C4-2B (cell line): ENCODE results near the gene NOXA1.

ENCODE experiments used
- ZFX ChIP-seq: fragments of 450-650 bp; IDR thresholded peaks from 2 replicates; pipeline ENCODE4 v1.6.1; 2017
- TF ChIP-seq, protein P1 (sequence below): fragments of 450-650 bp; conservative IDR thresholded peaks from 2 replicates; pipeline ENCODE4 v1.5.1; 2017; ENCODE audit warnings: mild to moderate bottlenecking

DNA sequence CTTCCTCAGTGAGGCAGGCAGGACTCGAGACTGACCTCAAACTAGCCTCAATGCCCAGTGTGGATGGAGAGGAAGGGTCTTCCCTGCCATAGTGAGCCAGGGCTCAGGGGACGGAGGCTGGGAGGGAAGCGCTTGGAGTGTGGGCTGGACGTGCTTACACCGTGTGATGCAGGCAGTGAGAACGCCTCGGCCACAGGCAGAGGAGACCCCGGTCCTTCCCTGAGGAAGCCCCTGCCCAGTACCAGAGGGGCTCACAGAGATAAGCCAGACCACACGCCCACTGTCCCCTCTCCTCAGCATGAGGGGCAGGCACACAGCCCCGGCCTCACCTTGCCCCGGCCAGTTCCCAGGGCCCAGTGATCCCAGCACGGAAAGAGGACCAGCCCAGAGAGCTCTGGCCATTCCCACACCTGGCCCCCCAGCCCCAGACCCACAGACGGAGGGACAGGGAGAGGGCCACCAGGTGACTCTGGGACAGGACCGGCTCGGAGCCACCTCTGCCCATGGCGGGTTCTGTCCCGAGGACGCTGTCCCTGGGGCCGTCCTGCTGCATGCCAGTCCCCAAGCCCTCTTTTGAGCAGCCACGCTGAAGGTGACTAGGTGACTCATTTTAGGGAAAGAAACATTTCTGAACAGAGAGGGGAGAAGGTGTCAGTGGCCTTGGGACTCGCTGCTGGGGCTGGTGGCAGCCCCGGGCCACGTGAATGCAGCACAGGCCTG is 42.0 kb downstream of the NOXA1 start:
- TF ChIP-seq, protein P1, sequence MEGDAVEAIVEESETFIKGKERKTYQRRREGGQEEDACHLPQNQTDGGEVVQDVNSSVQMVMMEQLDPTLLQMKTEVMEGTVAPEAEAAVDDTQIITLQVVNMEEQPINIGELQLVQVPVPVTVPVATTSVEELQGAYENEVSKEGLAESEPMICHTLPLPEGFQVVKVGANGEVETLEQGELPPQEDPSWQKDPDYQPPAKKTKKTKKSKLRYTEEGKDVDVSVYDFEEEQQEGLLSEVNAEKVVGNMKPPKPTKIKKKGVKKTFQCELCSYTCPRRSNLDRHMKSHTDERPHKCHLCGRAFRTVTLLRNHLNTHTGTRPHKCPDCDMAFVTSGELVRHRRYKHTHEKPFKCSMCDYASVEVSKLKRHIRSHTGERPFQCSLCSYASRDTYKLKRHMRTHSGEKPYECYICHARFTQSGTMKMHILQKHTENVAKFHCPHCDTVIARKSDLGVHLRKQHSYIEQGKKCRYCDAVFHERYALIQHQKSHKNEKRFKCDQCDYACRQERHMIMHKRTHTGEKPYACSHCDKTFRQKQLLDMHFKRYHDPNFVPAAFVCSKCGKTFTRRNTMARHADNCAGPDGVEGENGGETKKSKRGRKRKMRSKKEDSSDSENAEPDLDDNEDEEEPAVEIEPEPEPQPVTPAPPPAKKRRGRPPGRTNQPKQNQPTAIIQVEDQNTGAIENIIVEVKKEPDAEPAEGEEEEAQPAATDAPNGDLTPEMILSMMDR, result no peak
- no peak for TF ChIP-seq ZFX
